GM18502 (cell line): ENCODE measurements around the gene FAM124B.
"Not testable (repeated sequence)": the region's sequence is repeated elsewhere in the genome, so short reads cannot be mapped to it uniquely, and the experiment has no call there.

Experiments used
- ATAC-seq: cut with Tn5 transposase; IDR thresholded peaks from one replicate; pipeline ENCODE4 v1.9.1; 2021; ENCODE audit warnings: mild to moderate bottlenecking; ENCODE audit not compliant: unreplicated experiment, poor library complexity

The FAM124B gene

GRCh38 chr2:224386876-224387275 is 15.0 kb downstream of the FAM124B start:
- no peak for ATAC-seq

- ATAC-seq = no peak
Measured at GRCh38 chr2:224382973-224383555, 18.8 kb downstream of the FAM124B start.

GRCh38 chr2:224382280-224382647 is 19.6 kb downstream of the FAM124B start:
- ATAC-seq = not testable (repeated sequence)

- no peak for ATAC-seq
Measured at GRCh38 chr2:224381521-224382279, 20.2 kb downstream of the FAM124B start.

GRCh38 chr2:224379986-224380385 is 21.9 kb downstream of the FAM124B start:
- no peak for ATAC-seq

GRCh38 chr2:224379172-224379571 is 22.7 kb downstream of the FAM124B start:
- ATAC-seq = no peak

- ATAC-seq = no peak
Measured at GRCh38 chr2:224378701-224379097, 23.2 kb downstream of the FAM124B start.

- no peak for ATAC-seq
Measured at GRCh38 chr2:224377751-224378700, 23.9 kb downstream of the FAM124B start.

GRCh38 chr2:224372641-224373040 is 29.3 kb downstream of the FAM124B start:
- ATAC-seq = no peak

GRCh38 chr2:224369028-224369632 is 32.8 kb downstream of the FAM124B start:
- ATAC-seq = no peak

GRCh38 chr2:224366267-224366844 is 35.6 kb downstream of the FAM124B start:
- ATAC-seq = no peak

- no peak for ATAC-seq
Measured at GRCh38 chr2:224365331-224365730, 36.6 kb downstream of the FAM124B start.

GRCh38 chr2:224363281-224363680 is 38.6 kb downstream of the FAM124B start:
- ATAC-seq = no peak

GRCh38 chr2:224362094-224362493 is 39.8 kb downstream of the FAM124B start:
- no peak for ATAC-seq

GRCh38 chr2:224360801-224361251 is 41.1 kb downstream of the FAM124B start:
- no peak for ATAC-seq

- no peak for ATAC-seq
Measured at GRCh38 chr2:224359569-224359968, 42.3 kb downstream of the FAM124B start.

- ATAC-seq = peak; percentile 89
Measured at GRCh38 chr2:224357098-224357901, 44.6 kb downstream of the FAM124B start.

- ATAC-seq = no peak
Measured at GRCh38 chr2:224354632-224355211, 47.2 kb downstream of the FAM124B start.

GRCh38 chr2:224350703-224351102 is 51.2 kb downstream of the FAM124B start:
- no peak for ATAC-seq
